Fibroblast of lung (primary cell): ENCODE measurements around the gene NCAPD2. TPM values are rescaled to one million over a fixed set of nuclear protein-coding genes. Genes with fewer than 3 reads are reported as not detected.

Experiments used
- DNase-seq, 2 donors: peaks; one replicate each; pipeline versions ENCODE4 v3.0.0 to v3.0.0-alpha.2; 2010; ENCODE audit warnings: low read depth in 2 of 2
- H2AFZ ChIP-seq: 2 replicates; pipeline ENCODE4 v1.5.1; 2012; ENCODE audit warnings: low read length, control low read depth, inconsistent platforms
- H3K27ac ChIP-seq: 2 replicates; pipeline ENCODE4 v1.5.1; 2011; ENCODE audit warnings: low read length, control low read depth; ENCODE audit not compliant: insufficient read depth
- H3K27me3 ChIP-seq: 2 replicates; pipeline ENCODE4 v1.5.1; 2011; ENCODE audit warnings: mild to moderate bottlenecking, low read length; ENCODE audit not compliant: control insufficient read depth, insufficient read depth
- H3K36me3 ChIP-seq: 2 replicates; pipeline ENCODE4 v1.5.1; 2011; ENCODE audit warnings: low read length; ENCODE audit not compliant: control insufficient read depth, insufficient read depth
- H3K4me1 ChIP-seq: 2 replicates; pipeline ENCODE4 v1.5.1; 2011; ENCODE audit warnings: low read length; ENCODE audit not compliant: control insufficient read depth, insufficient read depth; ENCODE audit errors: extremely low read depth
- H3K4me2 ChIP-seq: 2 replicates; pipeline ENCODE4 v1.5.1; 2011; ENCODE audit warnings: low read length, control low read depth; ENCODE audit not compliant: insufficient read depth; ENCODE audit errors: extremely low read depth
- H3K4me3 ChIP-seq, 4 experiments: fragments of 200-600 bp in 1 of 4; sonication (generic) in 1 of 4; replicated peaks in 1 of 4; 2 replicates each; pipeline ENCODE4 v1.5.1; 2011 to 2016; ENCODE audit warnings: low read length in 4 of 4, low read depth in 3 of 4, mild to moderate bottlenecking in 3 of 4, control low read depth in 2 of 4, inconsistent platforms in 1 of 4, mixed read lengths in 1 of 4; ENCODE audit not compliant: insufficient read depth in 1 of 4; ENCODE audit errors: control extremely low read depth in 1 of 4
- H3K79me2 ChIP-seq: 2 replicates; pipeline ENCODE4 v1.5.1; 2012; ENCODE audit warnings: mild to moderate bottlenecking, low read length, inconsistent platforms; ENCODE audit not compliant: control insufficient read depth, insufficient read depth
- H3K9ac ChIP-seq: 2 replicates; pipeline ENCODE4 v1.5.1; 2011; ENCODE audit warnings: mild to moderate bottlenecking, low read length, control low read depth; ENCODE audit not compliant: insufficient read depth
- H3K9me3 ChIP-seq: 2 replicates; pipeline ENCODE4 v1.5.1; 2012; ENCODE audit warnings: low read depth, low read length; ENCODE audit not compliant: control insufficient read depth, insufficient read depth
- H4K20me1 ChIP-seq: 2 replicates; pipeline ENCODE4 v1.5.1; 2011; ENCODE audit warnings: low read length; ENCODE audit not compliant: control insufficient read depth, insufficient read depth; ENCODE audit errors: extremely low read depth
- EZH2 ChIP-seq: IDR thresholded peaks from 2 replicates; pipeline ENCODE4 v1.5.1; 2012; ENCODE audit warnings: low read length, control low read depth, mild to moderate bottlenecking; ENCODE audit errors: missing control alignments
- polyA plus RNA-seq, 2 donors: library from polyadenylated mRNA; depleted of rRNA in 1 of 2; stranded (reverse) in 1 of 2; unstranded in 1 of 2; fragments of >200 nt; gene quantifications; 2 replicates each; pipeline ENCODE4 v1.2.1, GENCODE V29; 2011 to 2012; ENCODE audit warnings: missing spikeins in 1 of 2
- total RNA-seq: library from RNA; depleted of rRNA; stranded (reverse); fragments of >200 nt; gene quantifications from 2 replicates; pipeline ENCODE4 v1.2.1, GENCODE V29; 2014
- TF ChIP-seq, protein P1 (sequence below), 2 donors: IDR thresholded peaks in 1 of 2; conservative IDR thresholded peaks in 1 of 2; 1 replicate in 1 of 2; 2 replicates in 1 of 2; pipeline ENCODE4 v1.5.1; 2011 to 2012; ENCODE audit warnings: low read length in 2 of 2, control low read depth in 1 of 2, inconsistent platforms in 1 of 2, low read depth in 1 of 2, mild to moderate bottlenecking in 1 of 2

The NCAPD2 gene
- total and polyA plus RNA-seq, 2 donors (not counting 1 experiment from before 2014, with no cell fraction given): 17.2 to 42.3 TPM

DNA sequence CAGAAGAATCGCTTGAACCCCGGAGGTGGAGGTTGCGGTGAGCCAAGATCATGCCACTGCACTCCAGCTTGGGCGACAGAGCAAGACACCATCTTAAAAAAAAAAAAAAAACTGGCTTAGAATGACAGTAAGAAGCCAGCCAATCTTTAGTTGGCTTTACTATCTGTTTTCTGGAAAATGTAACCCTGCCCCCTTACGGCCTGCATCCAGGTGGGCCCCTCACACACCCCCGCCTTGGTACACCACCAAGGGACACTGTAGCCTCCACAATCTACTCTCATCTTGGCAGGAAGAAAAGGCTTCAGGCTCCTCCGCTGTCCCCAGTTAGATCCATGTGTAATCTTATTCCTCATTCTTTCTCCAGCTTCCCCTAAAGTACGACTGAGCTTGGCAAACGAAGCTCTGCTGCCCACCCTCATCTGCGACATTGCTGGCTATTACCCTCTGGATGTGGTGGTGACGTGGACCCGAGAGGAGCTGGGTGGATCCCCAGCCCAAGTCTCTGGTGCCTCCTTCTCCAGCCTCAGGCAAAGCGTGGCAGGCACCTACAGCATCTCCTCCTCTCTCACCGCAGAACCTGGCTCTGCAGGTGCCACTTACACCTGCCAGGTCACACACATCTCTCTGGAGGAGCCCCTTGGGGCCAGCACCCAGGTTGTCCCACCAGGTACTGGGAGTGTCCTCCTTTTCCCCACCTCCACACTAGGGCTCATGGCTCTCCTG, 35.5 kb upstream of the NCAPD2 start:
- Histone ChIP-seq H3K9ac (no peak overlapping the region), H3K79me2 (no peaks in the 10 kb centered on the region), H2AFZ (no peak overlapping the region), H3K4me1 (no peaks in the 10 kb centered on the region), H3K9me3 (no peaks in the 10 kb centered on the region), H3K4me2 (no peak overlapping the region), H3K4me3 (no peak overlapping the region), H3K36me3 (peaks cover 27% of the 10 kb centered on the region), H3K27me3 (no peaks in the 10 kb centered on the region), H3K27ac (no peak overlapping the region), H4K20me1 (no peaks in the 10 kb centered on the region)
- TF ChIP-seq EZH2: no peak
- TF ChIP-seq, protein P1, sequence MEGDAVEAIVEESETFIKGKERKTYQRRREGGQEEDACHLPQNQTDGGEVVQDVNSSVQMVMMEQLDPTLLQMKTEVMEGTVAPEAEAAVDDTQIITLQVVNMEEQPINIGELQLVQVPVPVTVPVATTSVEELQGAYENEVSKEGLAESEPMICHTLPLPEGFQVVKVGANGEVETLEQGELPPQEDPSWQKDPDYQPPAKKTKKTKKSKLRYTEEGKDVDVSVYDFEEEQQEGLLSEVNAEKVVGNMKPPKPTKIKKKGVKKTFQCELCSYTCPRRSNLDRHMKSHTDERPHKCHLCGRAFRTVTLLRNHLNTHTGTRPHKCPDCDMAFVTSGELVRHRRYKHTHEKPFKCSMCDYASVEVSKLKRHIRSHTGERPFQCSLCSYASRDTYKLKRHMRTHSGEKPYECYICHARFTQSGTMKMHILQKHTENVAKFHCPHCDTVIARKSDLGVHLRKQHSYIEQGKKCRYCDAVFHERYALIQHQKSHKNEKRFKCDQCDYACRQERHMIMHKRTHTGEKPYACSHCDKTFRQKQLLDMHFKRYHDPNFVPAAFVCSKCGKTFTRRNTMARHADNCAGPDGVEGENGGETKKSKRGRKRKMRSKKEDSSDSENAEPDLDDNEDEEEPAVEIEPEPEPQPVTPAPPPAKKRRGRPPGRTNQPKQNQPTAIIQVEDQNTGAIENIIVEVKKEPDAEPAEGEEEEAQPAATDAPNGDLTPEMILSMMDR (conservative IDR thresholded peaks at IDR 0.05 in 1 of 2, IDR thresholded peaks at IDR 0.05 in 1 of 2; ENCODE audit: low read depth in 1 of 2, low read length in 2 of 2): no peak
- DNase-seq: no peak

GRCh38 chr12:6459004-6459337, 34.9 kb upstream of the NCAPD2 start:
- no peak overlapping the region for H3K4me2 ChIP-seq
- H3K27ac ChIP-seq: no peak overlapping the region
- H2AFZ ChIP-seq: no peak overlapping the region
- H3K27me3 ChIP-seq: no peaks in the 10 kb centered on the region
- no peak overlapping the region for H3K9ac ChIP-seq
- no peak for TF ChIP-seq EZH2
- TF ChIP-seq, protein P1 (conservative IDR thresholded peaks at IDR 0.05 in 1 of 2, IDR thresholded peaks at IDR 0.05 in 1 of 2; ENCODE audit: low read depth in 1 of 2, low read length in 2 of 2): no peak
- no peak overlapping the region for H3K4me3 ChIP-seq
- H3K4me1 ChIP-seq: no peaks in the 10 kb centered on the region
- DNase-seq: no peak
- H3K9me3 ChIP-seq: no peaks in the 10 kb centered on the region
- H3K79me2 ChIP-seq: no peaks in the 10 kb centered on the region
- H3K36me3 ChIP-seq: peaks cover 28% of the 10 kb centered on the region
- H4K20me1 ChIP-seq: no peaks in the 10 kb centered on the region

DNA sequence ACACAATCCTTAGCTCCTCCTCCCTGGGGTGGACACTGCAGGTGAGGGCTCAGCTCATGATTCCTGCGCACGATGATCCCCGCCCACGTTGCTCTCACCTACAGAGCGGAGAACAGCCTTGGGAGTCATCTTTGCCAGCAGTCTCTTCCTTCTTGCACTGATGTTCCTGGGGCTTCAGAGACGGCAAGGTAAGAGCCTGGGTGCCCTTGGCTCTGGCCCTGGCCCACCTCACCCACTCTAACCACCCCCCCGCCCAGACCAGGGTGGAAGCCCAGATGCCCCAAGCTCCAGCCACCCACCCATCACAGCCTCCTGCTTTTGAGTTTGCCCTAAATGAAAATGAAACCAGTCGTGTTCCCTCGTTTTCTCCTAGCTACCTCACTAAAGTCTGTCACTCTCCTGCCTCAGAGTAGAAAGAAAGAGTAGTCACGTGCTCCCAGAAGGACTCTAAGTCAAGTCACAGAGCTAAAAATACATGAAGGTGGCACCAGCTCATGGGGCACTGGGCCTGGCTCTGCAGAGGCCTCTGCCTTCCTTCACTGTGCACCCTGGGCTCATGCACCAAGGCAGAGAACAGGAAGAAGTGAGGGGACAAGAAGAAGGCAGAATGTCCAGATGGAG, 33.0 kb upstream of the NCAPD2 start:
- no peaks in the 10 kb centered on the region for H3K79me2 ChIP-seq
- H3K27me3 ChIP-seq: no peaks in the 10 kb centered on the region
- no peak overlapping the region for H3K4me3 ChIP-seq
- H3K36me3 ChIP-seq: peaks cover 38% of the 10 kb centered on the region
- H3K4me1 ChIP-seq: no peaks in the 10 kb centered on the region
- H2AFZ ChIP-seq: no peak overlapping the region
- TF ChIP-seq, protein P1 (conservative IDR thresholded peaks at IDR 0.05 in 1 of 2, IDR thresholded peaks at IDR 0.05 in 1 of 2; ENCODE audit: low read depth in 1 of 2, low read length in 2 of 2): no peak
- no peak for TF ChIP-seq EZH2
- H3K9me3 ChIP-seq: no peaks in the 10 kb centered on the region
- no peak overlapping the region for H3K4me2 ChIP-seq
- H3K9ac ChIP-seq: no peak overlapping the region
- DNase-seq: no peak
- no peak overlapping the region for H3K27ac ChIP-seq
- H4K20me1 ChIP-seq: no peaks in the 10 kb centered on the region
